NCI-H128 (cell line): ENCODE measurements around the gene ACSM2B.
"Not testable (repeated sequence)": the region's sequence is repeated elsewhere in the genome, so short reads cannot be mapped to it uniquely, and the experiment has no call there.

ENCODE experiments used
- DNase-seq: peaks from one replicate; lab custom pipeline; 2025; ENCODE audit not compliant: unreplicated experiment; lab: John Stamatoyannopoulos, UW

The ACSM2B gene

DNA sequence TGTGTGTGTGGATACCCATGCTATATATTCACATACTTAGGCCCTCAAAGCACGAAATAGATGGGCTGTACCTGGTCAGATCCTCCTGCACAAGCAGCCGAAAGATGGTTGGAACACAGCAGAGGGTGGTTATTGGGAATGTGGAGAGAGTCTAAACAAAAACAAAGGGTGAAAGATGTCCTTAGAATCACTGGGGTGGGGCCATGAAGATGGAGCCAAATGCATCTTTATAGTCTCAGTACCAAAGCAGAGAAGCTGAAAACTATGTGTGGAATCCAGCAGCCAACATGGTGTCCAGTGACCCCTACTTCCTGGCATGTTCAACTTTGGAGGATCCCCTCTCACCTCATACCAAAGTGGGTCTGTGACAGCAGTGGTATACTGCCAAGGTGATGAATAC, 19.5 kb upstream of the ACSM2B start:
- DNase-seq = not testable (repeated sequence)

DNA sequence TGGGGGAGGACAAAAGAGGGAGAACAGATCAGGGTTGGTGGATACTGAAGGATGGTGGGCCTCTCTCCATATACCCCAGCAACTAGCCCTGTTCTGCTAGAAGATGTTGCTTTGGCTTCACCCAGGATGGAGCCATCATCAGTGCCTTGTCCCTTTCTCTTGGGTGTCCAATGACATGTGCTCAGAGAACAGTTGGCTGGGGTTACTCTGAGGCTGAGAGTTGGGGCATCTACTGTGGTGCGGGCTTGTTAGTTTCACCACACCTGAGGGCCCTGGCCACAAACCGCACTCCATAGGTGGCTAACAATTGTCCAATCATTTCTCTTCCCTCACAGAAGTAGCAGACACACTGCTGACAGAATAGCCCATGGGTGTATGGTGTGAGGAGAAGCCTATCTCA, 18.9 kb upstream of the ACSM2B start:
- DNase-seq = not testable (repeated sequence)

DNA sequence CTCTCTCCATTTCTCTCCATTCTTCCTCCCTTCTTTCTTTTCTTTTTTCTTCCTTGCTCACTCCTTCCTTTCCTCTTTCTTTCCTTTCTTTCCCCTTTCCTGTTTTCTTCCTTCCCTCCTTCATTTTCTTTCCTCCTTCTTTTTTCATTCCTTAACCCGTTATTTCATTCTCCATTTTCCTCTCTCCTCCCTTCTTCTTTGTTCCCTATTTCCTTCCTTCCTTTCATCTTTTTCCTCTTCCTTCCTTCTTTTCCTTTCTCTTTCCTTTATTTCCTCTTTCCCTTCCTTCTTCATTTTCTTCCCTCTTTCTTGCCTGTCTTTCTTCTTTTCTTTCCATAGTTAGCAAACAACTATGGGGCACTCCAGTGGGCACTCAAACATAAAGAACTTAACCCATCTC, 16.6 kb upstream of the ACSM2B start:
- DNase-seq = not testable (repeated sequence)

DNA sequence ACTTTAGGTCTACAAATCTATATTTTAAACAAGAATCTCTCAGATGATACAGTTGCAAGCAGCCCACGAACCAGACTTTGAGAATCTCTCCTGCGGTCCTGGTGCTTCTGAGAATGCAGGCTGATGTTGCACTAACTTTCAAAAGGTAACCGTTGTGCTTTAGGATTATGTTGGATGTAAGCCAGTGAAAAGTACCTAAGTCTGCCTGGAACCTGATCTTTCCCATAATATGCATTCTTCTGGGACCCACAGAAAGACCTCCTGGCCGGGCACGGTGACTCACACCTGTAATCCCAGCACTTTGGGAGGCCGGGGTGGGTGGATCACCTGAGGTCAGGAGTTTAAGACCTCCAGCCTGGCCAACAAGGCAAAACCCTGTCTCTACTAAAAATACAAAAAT, 13.3 kb upstream of the ACSM2B start:
- not testable (repeated sequence) for DNase-seq

DNA sequence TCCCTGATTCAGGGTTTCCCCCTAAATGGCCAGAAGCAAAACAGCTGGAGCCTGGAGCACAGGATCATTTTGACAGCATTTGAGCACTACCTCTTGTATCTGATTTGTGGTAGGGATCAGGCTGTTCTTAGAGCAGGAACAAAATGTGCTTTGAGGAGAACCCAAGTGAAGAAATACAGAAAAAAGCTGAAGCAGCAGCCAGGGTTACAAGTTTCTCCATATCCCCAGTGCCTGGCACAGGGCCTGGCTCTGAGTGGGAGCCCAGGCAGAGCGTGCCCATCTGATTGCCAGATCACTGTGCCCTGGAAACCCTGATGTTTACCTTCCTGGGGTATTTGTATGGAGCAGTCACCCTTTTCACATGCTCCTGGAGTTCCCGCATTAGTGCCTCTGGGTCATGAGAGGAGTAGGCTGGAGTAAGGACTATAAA, 11.5 kb upstream of the ACSM2B start:
- DNase-seq = not testable (repeated sequence)

DNA sequence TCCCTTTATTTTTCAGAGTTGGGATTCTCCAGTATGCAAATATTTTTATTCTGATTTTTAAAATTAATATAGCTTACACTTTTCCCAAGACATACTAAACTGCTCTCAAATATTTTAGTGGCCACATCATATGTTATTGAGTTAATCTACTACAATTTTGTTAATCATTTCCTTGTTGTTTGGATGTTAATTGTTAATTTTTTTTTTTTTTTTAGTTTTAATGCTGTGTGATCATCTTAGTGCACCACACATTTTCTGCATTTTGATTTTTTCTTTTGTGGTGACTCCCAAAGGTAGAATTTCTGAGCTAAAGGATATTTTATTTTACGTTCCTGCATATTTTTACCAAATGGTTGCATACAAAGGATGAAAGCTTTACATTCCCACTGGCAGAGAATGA, 10.5 kb upstream of the ACSM2B start:
- DNase-seq = not testable (repeated sequence)

DNA sequence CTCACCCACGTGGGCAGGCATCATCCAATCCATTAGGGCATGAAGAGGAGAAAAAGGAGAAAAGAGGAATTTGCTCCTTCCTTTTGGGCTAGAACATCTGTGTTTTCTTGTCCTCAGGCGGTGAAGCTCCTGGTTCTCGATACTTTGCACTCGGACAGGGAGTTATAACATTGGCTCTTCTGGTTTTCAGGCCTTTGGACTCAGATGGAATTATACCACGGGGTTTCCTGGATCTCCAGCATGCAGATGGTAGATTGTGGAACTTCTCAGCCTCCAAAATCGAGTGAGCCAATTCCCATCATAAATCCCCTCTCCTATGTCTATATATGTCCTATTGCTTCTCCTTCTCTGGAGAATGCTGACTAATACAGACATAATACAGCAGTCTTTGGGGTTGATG, 9.9 kb upstream of the ACSM2B start:
- DNase-seq = not testable (repeated sequence)

DNA sequence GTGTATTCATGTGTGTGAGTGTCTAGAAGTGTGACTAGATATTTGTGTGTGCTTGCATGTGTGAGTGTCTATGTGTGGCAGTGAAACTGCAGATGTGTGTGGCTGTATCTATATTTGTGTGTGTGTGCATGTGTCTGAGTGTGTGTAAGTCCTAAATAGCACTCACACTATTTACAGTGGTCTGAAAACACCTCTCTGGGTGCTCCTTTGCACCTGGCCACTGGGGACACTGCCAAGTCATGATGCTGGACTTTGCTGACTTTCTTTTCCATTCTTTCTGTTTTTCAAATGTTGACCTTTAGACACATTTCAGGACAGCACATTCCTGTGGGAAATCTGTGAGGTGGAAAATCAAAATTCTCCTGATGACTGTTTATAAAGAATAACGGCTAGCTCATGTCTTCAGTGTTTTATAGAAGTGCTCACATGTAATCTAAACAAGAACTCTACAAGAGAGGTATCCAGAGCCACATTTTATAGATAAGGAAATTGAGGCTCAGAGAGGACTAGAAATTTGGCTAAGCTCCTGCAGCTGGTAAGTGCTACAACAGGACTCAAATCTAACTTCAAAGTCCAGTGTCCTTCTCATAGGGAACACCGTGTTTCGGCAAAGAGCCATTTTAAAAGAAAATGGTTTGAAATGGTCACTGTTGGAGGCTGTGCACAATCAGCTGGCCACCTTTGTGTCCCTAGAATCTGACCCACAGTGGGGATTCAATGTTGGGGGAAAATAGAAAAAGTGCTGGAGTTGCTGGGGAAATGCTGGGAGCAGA, 4.5 kb upstream of the ACSM2B start:
- not testable (repeated sequence) for DNase-seq

DNA sequence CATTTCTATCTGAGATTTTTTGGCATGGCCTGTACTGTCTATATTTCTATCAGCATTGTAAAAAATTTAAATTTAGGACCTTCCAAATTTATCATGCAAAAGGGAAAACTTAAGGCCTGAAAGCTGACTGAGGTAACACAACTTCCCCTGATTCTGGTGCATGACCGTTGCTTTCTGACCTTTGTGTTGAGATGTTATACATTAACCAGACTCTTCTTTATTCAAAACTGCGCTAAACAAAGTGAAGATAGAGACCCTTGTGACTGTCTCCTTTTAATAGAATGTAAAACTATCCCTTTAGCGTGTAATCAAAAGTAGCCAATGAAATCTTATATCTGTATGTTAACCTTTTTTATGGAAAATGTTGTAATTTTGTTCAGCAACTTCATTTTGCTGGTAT, 1.9 kb upstream of the ACSM2B start:
- DNase-seq = not testable (repeated sequence)

DNA sequence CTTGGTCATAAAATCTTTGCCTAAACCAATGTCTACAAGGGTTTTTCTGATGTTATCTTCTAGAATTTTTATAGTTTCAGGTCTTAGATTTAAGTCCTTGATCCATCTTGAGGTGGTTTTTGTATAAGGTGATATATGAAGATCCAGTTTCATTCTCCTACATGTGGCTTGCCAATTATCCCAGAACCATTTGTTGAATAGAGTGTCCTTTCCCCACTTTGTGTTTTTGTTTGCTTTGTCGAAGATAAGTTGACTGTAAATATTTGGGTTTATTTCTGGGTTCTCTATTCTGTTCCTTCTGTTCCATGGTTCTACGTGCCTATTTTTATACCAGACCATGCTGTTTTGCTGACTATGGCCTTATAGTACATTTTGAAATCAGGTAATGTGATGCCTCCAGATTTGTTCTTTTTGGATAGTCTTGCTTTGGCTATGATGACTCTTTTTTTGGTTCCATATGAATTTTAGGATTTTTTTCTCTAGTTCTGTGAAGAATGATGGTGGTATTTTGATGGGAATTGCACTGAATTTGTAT, 7.0 kb downstream of the ACSM2B start:
- not testable (repeated sequence) for DNase-seq

DNA sequence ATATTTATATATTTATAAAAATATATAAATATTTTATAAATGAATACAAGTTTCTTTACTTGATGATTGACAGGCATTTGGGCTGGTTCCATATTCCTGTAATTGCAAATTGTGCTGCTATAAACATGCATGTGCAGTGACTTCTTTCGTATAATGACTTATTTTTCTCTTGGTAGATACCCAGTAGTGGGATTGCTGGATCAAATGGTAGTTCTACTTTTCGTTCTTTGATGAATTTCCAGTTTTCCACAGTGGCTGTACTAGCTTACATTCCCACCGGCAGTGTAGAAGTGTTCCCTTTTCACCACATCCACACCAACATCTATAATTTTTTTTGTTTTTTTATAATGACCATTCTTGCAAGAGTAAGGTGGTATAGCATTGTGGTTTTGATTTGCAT, 7.8 kb downstream of the ACSM2B start:
- DNase-seq = no peak

DNA sequence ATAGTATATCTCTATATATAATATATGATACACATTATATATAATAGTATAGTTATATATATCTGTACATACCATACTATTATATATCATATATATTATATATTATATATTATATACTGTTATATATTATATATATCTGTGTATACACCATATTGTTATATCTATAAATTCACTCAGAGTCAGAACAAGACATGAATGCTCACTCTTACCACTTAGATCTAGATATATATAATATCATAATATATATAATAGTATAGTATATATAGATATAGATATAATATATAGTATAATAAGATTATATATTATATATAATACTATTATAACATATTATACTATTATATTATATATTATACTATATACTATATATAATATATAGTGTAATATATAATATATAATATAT, 9.3 kb downstream of the ACSM2B start:
- no peak for DNase-seq

DNA sequence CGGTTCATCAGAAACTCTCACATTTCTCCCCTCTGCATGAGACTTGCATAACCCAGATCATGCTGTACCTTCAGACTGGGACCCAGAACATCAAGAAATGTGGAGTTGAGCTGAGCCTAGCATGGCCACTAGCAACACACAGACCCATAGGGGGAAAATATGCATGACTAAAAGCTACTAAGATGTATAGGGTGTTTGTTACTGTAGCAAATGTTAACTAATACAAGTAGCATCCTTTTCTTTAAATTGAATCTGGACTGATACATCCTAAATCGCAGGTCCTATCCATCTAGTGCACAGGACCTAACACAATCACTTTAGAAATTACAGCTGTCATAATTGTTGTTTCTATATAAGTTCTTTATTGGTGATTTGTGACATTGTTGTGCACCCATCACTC, 10.8 kb downstream of the ACSM2B start:
- not testable (repeated sequence) for DNase-seq

DNA sequence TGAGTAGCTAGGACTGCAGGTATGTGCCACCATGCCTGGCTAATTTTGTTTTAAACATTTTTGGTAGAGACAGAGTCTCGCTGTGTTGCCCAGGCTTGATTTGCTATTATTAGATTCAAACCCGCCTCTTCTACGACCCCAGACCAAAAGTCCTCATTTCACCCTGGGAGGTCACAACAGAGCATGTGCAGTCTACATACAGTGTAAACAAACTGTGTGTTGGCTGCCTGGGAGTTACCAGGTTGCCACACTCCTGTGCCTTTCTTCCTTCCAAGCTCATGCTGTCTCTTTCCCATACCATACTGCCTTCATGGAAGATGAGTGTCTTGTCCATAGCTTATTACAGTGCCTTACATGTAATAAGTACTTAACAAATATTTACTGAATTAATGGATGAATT, 11.9 kb downstream of the ACSM2B start:
- not testable (repeated sequence) for DNase-seq

DNA sequence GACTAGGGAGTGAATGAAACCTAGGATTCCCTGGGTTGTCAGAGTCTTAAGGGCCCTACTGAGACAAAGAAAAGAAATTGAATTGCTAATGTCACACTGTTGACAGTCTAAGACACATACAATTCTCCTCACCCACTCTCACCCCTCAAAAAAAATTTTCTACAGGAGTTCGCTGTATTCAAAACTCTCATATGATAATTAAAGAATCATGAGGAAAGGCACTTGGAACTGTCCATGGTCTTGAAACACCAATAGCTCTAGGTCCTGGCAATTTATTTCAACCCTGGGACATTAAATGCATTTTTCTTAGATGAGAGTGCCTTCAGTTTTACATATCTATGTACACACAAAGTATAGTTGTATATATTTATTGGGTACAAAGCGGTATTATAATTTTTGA, 20.5 kb downstream of the ACSM2B start:
- not testable (repeated sequence) for DNase-seq

DNA sequence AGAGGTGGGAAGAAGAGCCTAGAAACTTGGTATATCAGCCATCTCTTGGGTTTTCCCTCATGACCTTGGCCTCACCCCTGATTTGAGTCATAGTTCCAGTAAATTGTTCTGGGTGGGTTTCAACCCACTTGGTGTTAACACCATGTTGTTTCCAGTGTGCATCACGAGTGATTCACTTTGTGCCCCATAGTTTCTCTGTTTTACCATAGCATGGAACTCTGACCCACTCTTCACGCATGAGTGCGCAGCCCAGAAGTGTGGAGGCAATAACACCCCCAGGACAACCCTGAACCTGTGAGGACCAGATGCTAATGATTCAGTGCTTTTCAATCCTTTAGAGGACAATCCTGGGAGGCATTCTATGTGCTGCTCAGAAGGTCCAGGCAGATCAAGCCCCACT, 21.5 kb downstream of the ACSM2B start:
- DNase-seq = not testable (repeated sequence)

DNA sequence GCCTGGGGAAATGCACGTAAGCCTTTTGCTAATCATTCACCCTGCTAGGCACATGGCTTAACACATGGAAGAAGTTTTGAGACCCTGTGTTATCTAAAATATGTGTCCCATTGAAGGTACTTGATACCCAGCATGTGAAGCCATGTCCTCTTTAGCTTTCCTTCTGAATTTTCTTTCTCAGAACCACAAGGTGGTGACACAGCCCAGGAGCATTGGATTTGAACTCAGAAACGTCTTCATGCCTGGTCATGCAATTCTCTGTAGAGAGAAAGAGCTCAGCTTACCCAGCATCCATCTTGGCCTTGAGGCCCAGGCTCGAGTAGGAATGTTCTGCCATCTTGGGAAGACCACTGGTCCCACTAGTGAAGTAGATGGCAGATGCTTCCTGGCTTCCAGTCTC, 22.7 kb downstream of the ACSM2B start:
- DNase-seq = not testable (repeated sequence)

DNA sequence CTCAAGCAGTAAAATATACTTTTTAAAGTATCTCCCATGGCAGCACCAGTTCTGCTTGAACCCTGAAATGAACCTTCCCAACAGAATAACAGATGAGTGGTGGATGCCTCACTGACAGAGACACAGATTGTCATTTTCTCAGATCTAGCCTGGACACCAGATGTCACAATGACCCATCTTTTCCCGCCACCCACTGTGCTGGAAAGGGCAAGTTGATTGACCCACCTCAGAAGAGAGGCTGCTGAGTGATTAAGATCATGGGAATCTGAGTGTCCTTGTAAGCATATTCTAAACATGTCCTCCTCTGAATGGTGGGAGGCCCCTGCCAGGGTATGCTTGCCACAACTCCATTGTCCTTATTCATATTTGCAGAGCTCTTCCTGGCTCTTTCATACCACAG, 29.2 kb downstream of the ACSM2B start:
- DNase-seq = not testable (repeated sequence)

DNA sequence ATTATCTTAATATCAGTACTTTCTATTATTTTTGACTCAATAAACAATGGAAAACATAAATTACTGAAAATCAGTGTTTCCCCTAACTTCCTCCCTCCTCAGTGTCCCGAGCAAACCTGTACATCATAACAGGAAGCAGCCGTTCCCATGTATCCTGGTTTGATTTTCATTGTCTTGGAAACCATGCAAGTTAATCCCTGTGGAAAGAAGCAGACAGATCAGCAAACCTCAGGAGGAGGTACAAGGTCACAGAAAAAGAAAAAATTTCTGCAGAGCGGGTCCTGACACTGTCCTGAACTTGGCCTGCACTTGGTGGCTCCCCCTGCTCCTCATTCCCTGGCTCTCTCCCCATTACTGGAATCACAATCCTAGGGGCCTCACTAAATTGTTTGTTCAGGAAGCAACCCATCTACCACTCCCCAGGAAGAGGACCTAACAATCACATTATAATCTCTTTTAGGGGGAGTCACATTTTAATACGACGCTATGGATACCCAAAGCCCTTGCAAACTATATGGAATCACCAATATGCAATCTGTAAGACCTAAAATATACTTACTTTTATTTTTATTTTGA, 29.8 kb downstream of the ACSM2B start:
- not testable (repeated sequence) for DNase-seq

DNA sequence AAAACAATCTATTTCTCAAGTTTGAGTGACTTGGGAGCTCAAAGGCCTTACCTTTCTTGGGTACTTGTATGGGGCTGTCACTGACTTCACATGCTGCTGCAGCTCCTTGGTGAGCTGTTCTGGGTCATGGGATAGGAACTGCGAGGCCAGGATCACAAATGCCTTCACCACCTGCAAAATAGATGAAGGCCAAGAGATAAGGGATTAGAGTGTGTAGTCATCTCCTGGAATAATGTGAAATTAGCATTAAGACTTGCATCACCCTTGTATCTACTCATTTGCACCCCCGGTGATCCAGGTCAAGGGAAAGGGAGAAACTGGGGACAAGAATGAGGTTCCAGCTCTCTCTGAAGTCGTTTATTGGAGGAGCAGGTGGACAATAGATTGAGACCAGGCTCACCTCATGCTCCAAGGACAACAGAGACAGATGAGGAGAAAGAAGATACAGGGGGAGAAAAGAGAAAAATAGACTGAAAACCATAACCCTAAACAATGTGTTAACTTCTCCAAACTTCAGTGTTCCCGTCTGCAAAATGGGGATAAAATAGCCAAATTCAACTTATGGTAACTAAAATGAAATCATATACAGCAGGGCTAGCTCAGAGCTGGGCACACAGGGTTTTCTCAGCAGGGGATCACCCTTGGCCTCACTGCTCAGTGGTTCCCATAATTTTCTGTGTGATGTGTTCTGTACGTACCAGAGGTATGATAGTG, 35.4 kb downstream of the ACSM2B start:
- DNase-seq = not testable (repeated sequence)

DNA sequence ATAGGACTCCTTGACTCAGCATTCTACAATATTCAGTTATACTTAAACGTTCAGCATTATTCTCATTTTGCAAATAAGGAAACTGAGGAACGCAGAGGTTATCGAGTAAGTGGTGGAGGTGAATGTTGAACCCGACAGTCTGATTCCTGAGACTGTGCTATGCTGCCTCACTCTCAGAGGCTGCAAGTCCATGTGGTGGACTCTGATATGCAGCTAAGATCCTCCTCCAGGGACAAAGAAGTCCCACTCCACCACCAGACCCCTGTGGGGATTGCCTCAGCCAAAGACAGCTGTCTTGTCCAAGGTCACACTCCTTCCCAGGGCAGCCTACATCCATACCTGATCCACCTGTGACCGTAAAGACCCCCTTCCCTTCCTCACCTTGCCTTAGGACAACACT, 37.5 kb downstream of the ACSM2B start:
- DNase-seq = no peak

DNA sequence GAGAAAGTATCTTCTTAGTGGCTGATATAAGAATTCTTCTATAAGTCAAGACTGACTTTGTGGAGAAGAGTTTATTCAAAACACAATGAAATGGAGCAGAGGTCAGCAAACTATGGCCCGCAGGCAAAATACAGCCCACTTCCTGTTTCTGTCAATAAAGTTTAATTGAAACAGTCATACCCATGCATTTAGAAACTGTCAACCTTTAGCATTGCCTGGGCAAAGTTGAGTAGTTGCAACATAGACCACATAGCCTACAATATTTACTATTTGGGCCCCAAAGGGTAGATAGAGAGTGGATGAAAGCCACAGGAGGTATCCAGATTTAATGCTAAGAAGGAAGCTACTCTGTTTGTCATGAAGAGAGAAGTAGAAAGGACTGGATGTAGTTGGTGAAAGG, 38.0 kb downstream of the ACSM2B start:
- no peak for DNase-seq
